Fibroblast of mammary gland (primary cell): ENCODE measurements around the gene PLIN1.

Source experiments
- DNase-seq: peaks from one replicate; pipeline ENCODE4 v3.0.0-alpha.2; 2010; ENCODE audit warnings: low read depth
- H3K4me3 ChIP-seq: 2 replicates; pipeline ENCODE4 v1.5.1; 2011; ENCODE audit warnings: low read depth, mild to moderate bottlenecking, low read length, moderate library complexity; ENCODE audit not compliant: control insufficient read depth
- TF ChIP-seq, protein P1 (sequence below): conservative IDR thresholded peaks from 2 replicates; pipeline ENCODE4 v1.5.1; 2011; ENCODE audit warnings: low read depth, low read length, inconsistent platforms; ENCODE audit not compliant: control insufficient read depth, insufficient read depth

Gene PLIN1

DNA sequence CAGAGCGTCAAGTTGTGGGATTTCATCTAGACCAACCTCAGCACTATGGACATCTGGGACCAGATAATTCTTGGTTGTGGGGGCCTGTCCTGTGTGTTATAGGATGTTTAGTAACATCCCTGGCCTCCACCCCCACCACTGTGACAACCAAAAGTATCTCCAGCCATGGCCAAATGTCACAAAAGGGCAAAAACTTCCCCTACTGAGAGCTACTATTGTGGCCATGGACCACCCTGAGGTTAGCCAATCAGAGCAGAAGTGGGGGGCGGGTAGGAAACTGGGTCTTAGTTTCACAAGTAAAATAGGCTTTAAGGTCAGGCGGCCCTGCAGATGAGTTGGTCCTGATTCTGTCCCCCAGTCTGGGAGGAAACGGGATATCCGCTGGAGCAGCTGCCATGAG is 49.3 kb downstream of the PLIN1 start:
- TF ChIP-seq, protein P1, sequence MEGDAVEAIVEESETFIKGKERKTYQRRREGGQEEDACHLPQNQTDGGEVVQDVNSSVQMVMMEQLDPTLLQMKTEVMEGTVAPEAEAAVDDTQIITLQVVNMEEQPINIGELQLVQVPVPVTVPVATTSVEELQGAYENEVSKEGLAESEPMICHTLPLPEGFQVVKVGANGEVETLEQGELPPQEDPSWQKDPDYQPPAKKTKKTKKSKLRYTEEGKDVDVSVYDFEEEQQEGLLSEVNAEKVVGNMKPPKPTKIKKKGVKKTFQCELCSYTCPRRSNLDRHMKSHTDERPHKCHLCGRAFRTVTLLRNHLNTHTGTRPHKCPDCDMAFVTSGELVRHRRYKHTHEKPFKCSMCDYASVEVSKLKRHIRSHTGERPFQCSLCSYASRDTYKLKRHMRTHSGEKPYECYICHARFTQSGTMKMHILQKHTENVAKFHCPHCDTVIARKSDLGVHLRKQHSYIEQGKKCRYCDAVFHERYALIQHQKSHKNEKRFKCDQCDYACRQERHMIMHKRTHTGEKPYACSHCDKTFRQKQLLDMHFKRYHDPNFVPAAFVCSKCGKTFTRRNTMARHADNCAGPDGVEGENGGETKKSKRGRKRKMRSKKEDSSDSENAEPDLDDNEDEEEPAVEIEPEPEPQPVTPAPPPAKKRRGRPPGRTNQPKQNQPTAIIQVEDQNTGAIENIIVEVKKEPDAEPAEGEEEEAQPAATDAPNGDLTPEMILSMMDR = no peak
- no peak overlapping the region for H3K4me3 ChIP-seq
- no peak for DNase-seq

DNA sequence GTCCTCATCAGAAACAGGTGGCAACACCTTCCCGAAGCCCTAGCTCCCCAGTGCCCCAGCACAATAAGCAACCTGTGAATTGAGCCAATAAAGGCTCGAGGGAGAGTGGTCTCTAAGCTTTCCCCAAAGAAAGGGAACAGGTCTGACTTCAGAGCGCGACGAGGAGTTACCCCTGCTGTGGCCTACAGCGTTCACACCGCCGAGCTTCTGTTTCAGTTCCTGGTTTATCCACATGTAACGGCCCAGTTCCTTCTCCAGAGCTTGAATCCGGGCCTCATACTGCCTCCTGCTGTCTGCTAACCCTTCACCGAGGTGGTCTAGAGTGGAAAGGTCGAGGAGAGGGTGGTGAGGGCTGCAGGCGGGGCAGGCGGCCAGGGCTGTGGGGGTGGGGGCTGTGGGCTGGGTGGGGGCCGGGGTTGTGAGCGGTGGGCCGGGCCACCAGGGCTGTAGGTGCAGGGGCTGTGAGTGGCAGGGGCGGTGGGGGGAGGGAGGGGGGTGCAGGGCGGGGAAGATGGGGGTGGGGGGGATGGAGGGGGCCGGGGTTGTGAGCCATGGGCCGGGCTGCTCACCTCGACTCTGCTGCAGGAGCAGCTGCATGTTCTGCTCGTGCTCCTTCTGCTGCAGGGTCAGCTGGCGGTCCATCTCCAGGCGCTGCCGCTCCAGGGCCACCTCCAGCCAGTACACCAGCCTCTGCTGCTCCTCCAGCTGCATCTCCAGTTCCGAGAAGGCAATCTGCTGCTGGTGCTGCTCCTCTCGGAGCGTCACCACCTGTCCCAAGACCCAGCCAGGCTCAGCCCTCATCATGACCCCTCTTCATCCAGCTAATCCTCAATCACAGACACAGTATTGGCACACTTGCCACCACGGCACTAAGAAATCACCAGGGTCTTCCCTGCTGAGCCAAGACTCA is 50.1 kb downstream of the PLIN1 start:
- no peak for DNase-seq
- TF ChIP-seq, protein P1 = no peak
- H3K4me3 ChIP-seq = no peak overlapping the region

DNA sequence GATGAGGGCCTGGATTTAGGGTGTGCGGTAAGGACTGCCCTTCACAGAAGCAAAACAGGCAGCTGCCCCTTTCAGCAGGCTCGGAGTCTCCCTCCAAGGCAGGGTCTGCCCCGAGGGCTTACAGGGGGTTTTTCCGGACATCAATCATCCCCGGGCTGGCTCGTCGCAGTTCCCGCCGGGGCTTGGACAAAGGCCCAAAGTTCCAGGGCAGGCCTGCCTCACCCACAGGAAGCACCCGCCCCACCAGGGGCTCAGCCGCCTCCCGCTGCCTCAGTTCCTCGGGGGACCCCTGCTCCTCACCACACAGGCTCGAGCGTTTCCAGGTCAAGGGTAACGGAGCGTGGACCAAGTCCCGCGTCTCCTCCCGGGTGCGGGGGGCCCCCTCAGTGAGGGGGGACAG is 50.9 kb downstream of the PLIN1 start:
- DNase-seq = no peak
- H3K4me3 ChIP-seq = no peak overlapping the region
- TF ChIP-seq, protein P1 = no peak

DNA sequence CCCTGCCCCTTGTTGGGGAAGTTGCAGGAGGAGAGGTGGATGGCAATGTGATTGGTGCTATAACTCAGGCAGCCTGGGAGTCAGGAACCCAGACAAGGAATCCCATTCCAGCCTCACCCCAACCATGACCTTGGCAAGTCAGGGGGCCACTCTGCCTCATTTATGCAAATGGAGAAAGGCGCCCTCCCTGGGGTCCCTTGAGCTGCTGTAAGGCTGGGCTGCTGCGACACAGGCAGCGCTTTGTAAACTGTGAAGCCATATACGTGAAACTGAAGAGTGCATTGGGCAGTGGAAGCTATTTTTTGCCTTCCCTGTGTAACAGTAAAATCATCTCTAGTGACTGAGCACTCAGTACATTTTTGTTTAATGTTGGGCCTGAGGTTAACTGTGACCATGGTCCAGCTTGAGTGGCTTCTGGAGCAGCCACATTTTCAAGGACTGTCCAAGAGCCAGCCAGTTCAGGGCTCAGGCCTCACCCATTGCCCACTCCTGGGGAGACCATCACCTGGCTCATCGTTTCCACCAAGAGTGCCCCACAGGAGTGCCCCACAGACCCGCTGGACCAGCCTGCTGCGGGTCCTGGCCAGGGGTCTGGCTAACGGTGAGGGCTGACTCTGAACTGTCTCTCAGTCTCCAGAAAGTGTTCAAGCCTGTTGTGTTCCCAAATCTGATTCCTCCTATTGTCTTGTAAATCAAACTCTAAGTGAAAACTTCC is 51.8 kb downstream of the PLIN1 start:
- no peak for DNase-seq

DNA sequence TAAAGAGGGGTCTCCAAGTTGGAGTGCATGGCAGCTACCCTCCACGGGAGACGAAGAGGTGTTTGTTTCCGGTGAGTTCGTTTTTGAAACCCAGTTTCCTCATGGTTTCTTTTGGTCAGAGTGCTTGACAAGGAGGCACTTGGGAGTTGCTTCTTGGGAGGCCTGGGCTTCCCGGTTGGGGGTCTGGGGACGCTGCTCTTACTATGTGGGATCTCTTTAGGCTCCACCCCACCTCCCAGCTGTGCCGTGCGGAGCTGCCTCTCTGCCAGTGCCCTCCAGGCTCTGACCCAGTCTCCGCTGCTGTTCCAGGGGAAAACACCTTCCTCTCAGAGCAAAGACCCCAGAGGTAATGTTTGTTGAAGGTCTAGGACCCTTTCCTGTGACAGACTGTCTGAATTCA is 53.5 kb downstream of the PLIN1 start:
- H3K4me3 ChIP-seq = no peak overlapping the region
- DNase-seq = no peak
- TF ChIP-seq, protein P1 = no peak

More for the DNA sequence above, 51.8 kb downstream of the PLIN1 start:
- H3K4me3 ChIP-seq = no peak overlapping the region
- TF ChIP-seq, protein P1 = no peak

DNA sequence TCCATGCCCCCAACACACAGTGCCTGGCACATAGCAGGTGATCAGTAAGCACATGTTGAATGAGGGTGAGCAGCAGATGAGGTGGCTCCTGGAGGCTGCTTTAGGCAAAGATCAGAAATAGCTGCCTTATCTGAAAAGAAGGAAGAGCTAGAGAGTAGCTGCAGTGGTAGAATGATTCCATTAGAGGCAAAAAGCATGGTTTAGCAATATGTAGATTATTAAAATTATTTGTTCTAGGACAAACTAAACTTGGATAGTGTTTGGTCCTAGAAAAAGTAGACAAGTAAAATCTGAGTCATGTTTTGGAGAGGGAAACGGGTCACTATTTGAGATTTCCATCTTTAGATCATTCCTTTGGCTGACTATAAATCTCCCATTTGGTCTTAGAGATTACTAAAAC is 56.0 kb downstream of the PLIN1 start:
- TF ChIP-seq, protein P1 = no peak

More for the DNA sequence above, 56.0 kb downstream of the PLIN1 start:
- no peak for DNase-seq
- H3K4me3 ChIP-seq = no peak overlapping the region
